IMR-90 (cell line): ENCODE measurements around the gene ENTPD3.

ENCODE experiments used
- CTCF ChIP-seq: conservative IDR thresholded peaks from 2 replicates; pipeline ENCODE4 v1.5.1; 2012; ENCODE audit warnings: mild to moderate bottlenecking, low read depth, low read length, improper control_type of control experiment
- MXI1 ChIP-seq: IDR thresholded peaks from 2 replicates; pipeline ENCODE4 v1.6.1; 2012; ENCODE audit warnings: low read depth, mild to moderate bottlenecking, low read length, moderate library complexity, borderline replicate concordance
- SMC3 ChIP-seq: fragments of 150-350 bp; IDR thresholded peaks from 2 replicates; pipeline ENCODE4 v1.6.1; 2016; ENCODE audit warnings: low read depth, mild to moderate bottlenecking, antibody characterized with exemption, low read length, moderate library complexity

DNA sequence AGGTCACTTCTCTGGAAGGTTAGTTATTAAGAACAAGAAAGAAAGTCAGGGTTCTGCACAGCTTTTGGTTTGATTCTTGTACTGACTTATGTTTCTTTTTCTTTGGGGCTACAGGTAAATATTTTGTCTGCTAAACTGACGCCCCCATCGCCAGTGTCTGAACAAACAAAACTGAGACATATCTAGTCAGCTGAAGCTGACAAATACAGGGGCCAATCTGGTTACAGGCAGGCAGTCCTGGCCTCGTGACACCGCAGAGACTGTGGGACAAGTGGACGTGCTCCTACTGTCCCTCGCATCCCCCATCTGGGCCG, 65.5 kb downstream of the ENTPD3 start:
- no peak for TF ChIP-seq MXI1
- TF ChIP-seq CTCF: no peak
- TF ChIP-seq SMC3: no peak
